ENCODE data around the gene ZNF436. TPM values are rescaled to one million over a fixed set of nuclear protein-coding genes. Genes with fewer than 3 reads are reported as not detected.

ZNF436 gene
- total RNA-seq, 1 donor from 2014 or later, result 11.8 TPM

GRCh38 chr1:23352096-23352695, 17.4 kb downstream of the ZNF436 start:
- TF ChIP-seq, protein P1, sequence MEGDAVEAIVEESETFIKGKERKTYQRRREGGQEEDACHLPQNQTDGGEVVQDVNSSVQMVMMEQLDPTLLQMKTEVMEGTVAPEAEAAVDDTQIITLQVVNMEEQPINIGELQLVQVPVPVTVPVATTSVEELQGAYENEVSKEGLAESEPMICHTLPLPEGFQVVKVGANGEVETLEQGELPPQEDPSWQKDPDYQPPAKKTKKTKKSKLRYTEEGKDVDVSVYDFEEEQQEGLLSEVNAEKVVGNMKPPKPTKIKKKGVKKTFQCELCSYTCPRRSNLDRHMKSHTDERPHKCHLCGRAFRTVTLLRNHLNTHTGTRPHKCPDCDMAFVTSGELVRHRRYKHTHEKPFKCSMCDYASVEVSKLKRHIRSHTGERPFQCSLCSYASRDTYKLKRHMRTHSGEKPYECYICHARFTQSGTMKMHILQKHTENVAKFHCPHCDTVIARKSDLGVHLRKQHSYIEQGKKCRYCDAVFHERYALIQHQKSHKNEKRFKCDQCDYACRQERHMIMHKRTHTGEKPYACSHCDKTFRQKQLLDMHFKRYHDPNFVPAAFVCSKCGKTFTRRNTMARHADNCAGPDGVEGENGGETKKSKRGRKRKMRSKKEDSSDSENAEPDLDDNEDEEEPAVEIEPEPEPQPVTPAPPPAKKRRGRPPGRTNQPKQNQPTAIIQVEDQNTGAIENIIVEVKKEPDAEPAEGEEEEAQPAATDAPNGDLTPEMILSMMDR (IDR thresholded peaks at IDR 0.05; ENCODE audit: borderline replicate concordance), result no peak
- H3K27ac ChIP-seq (replicated peaks), result no peak overlapping the region
- no peak for DNase-seq
- intact Hi-C loops (cut with micrococcal nuclease), result no loop called here
- no peaks in the 10 kb centered on the region for H3K9me3 ChIP-seq (replicated peaks)
- no peaks in the 10 kb centered on the region for H3K27me3 ChIP-seq (ENCODE audit: low read depth)
- H3K36me3 ChIP-seq, result no peaks in the 10 kb centered on the region
- peaks cover 8% of the 10 kb centered on the region for H3K4me1 ChIP-seq
- H3K4me3 ChIP-seq, result no peak overlapping the region

DNA sequence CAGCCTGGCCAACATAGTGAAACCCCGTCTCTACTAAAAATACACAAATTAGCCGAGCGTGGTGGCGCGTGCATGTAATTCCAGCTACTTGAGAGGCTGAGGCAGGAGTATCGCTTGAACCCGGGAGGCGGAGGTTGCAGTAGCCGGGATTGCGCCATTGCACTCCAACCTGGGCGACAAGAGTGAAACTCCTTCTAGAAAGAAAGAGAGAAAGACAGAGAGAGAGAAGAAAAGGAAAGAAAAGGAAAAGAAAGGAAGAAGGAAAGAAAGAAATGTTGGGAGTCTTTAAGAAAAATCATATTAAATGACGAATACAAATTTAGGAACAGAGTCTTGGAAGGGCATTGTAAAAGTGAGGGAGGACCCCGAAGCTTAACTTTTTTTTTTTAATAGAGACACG, 23.7 kb downstream of the ZNF436 start:
- DNase-seq, result no peak
- no peaks in the 10 kb centered on the region for H3K27me3 ChIP-seq (ENCODE audit: low read depth)
- H3K36me3 ChIP-seq, result no peaks in the 10 kb centered on the region
- no peak overlapping the region for H3K27ac ChIP-seq (replicated peaks)
- H3K4me1 ChIP-seq, result peaks cover 43% of the 10 kb centered on the region
- intact Hi-C loops (cut with micrococcal nuclease), result loop anchor here (10.0 kb wide), 1 partner anchor 59 kb away; no protein-coding TSS in a partner anchor
- H3K9me3 ChIP-seq (replicated peaks), result no peaks in the 10 kb centered on the region
- TF ChIP-seq, protein P1 (IDR thresholded peaks at IDR 0.05; ENCODE audit: borderline replicate concordance), result no peak
- H3K4me3 ChIP-seq, result no peak overlapping the region

DNA sequence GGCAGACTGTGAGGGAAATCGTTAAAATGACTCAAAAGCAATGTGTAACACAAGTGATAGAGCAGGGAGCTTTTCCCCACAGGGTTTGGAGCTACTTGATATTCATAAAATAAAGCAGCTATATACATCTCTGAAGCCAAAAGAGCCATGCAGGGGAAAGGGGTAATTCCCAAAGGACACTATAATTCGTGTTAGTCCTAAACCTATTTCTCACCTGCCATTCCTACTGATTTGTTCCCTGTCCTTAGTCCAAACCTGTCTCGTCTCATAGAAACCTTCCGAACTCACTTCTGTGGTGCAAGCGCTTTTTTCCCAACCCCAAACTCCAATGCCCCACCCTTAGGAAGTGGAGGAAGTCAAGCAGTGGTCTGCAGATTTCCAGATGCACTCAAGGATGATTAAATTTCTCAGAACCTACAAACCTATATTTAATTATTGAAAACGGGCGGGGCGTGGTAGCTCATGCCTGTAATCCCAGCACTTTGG, 24.6 kb downstream of the ZNF436 start:
- no peaks in the 10 kb centered on the region for H3K36me3 ChIP-seq
- peaks cover 52% of the 10 kb centered on the region for H3K4me1 ChIP-seq
- no peak for DNase-seq
- peak overlapping the region; percentile 96 for H3K4me3 ChIP-seq
- no peaks in the 10 kb centered on the region for H3K27me3 ChIP-seq (ENCODE audit: low read depth)
- TF ChIP-seq, protein P1 (IDR thresholded peaks at IDR 0.05; ENCODE audit: borderline replicate concordance), result no peak
- peak overlapping the region; percentile 97 for H3K27ac ChIP-seq (replicated peaks)
- intact Hi-C loops (cut with micrococcal nuclease), result loop anchor here (10.0 kb wide), 1 partner anchor 60 kb away; no protein-coding TSS in a partner anchor
- H3K9me3 ChIP-seq (replicated peaks), result no peaks in the 10 kb centered on the region

DNA sequence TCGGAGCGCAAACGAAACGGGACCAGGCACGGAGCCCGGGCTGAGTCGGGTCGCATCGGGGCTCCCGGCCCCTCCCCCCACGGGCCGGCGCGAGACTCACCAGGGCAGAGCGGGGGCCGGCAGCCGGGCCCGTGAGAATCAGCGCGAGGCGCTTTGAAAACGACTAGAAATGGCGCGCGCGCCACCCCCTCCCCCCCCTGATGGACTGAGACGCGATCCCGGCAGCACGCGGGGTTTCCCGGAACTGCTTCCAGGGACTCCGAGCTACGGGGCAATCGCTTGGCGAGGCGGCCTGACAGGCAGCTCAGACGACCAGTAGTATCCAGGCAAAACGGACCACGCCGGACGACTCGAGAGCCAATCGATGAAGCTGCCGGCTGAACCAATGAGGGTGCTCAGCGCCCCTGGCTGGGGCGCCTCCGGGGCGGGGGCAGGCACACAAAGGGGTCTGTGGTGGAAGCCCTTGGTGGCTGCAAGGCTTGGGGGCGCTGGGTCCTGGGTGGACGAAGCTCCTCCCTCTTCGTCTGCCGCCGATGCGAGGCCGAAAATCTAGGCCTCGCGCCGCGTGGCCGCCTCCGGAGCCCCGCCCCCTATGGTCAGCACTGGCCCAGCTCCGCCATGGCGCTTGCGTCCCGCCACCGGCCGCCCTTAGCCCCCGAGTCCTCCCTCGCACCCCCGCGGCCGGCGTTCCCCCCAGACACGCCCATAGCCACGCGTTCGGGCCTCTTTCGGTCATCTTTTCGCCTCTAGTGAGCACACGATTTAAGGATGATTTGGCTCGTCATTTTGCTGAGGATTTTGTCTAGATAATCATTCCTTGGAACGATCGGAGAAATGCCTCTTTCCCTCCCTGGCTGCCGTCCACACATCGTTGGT, 25.3 kb downstream of the ZNF436 start, which contains the start of gene HNRNPR:
HNRNPR (minus strand) TSS at position 174 of the 876 bp plus-strand sequence. CDS start 3,276 bp downstream, outside the sequence.
- H3K9me3 ChIP-seq (replicated peaks), result no peaks in the 10 kb centered on the region
- peaks cover 59% of the 10 kb centered on the region for H3K4me1 ChIP-seq
- intact Hi-C loops (cut with micrococcal nuclease), result loop anchor here (10.0 kb wide), 1 partner anchor 60 kb away; no protein-coding TSS in a partner anchor
- TF ChIP-seq, protein P1 (IDR thresholded peaks at IDR 0.05; ENCODE audit: borderline replicate concordance), result no peak
- H3K4me3 ChIP-seq, result peak within 1 kb of the TSS; percentile 96
- peak; percentile 100 for DNase-seq
- H3K27ac ChIP-seq (replicated peaks), result peak within 1 kb of the TSS; percentile 97
- no peaks in the 10 kb centered on the region for H3K27me3 ChIP-seq (ENCODE audit: low read depth)
- no peaks in the 10 kb centered on the region for H3K36me3 ChIP-seq
